ENCODE data around the gene FAM76B. TPM values are rescaled to one million over a fixed set of nuclear protein-coding genes. Genes with fewer than 3 reads are reported as not detected.

FAM76B gene
- total and polyA plus RNA-seq, 9 of the 15 experiments (the other 6 are each of a cell fraction or from before 2014, with no cell fraction given), result 22.5 to 60.0 (median 35.0) TPM

DNA sequence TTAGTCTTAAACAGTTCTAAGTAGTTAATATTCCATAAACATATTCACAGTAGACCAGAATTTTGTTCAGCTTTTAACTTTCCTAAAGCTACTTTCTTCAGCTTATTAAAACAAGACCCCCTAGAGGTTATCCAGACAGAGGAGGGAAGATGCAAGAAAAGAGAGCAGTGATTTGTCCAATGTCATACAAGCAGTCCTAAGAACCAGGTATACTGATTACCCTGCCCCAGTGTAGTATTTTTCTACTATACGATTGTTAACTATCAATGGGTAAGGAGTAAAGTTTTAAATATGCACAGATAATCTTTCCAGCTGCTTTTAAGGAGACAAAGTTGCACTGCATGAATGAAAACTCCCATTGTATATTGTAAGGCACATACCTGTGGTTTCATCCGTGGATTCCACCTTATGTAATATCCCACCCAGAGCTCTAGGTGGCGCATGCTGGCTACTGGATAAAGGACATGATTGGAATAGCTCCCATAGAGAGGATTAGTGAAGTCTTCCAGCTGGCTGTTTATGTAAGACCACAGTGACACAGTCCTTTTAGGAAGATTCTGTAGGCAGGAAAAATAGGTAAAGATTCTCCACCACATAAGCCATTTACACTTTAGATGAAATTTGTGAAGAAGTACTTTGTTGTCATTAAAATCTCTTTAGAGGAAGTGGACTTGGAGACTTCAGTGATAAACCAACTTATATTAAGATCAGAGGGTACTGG lies 46.3 kb upstream of the FAM76B start (continued):
- TF ChIP-seq TEAD1 (CRISPR knock-in tag; IDR thresholded peaks at IDR 0.05) (peak in 1 of 2 experiments; percentile 41; a peak in 1 of 4 replicates), RAD21 (CRISPR knock-in tag; conservative IDR thresholded peaks at IDR 0.05 in 1 of 2, IDR thresholded peaks at IDR 0.05 in 1 of 2) (peak; percentile 75 to 85), KLF16 (IDR thresholded peaks at IDR 0.05) (0 out of 2 replicates have a peak, but pooled peaks have one; percentile 32), ZBTB8A (IDR thresholded peaks at IDR 0.05; ENCODE audit: partially characterized antibody) (no peak), MYNN (IDR thresholded peaks at IDR 0.05) (no peak), MYNN (CRISPR knock-in tag; IDR thresholded peaks at IDR 0.05) (no peak), JUN (IDR thresholded peaks at IDR 0.05; ENCODE audit: borderline replicate concordance, low read depth, low read length) (0 out of 2 replicates have a peak, but pooled peaks have one; percentile 21), JUN (CRISPR knock-in tag; IDR thresholded peaks at IDR 0.05; ENCODE audit: borderline replicate concordance) (no peak), CC2D1A (IDR thresholded peaks at IDR 0.05) (0 out of 2 replicates have a peak, but pooled peaks have one; percentile 35), BRD4 (IDR thresholded peaks at IDR 0.05) (no peak), E2F8 (IDR thresholded peaks at IDR 0.05; ENCODE audit: low read depth, partially characterized antibody) (no peak), MAFK (IDR thresholded peaks at IDR 0.05; ENCODE audit: low read length) (0 out of 2 replicates have a peak, but pooled peaks have one; percentile 13), TEAD4 (IDR thresholded peaks at IDR 0.05; ENCODE audit: low read length) (peak; percentile 54; the same call in 1 of the 2 replicates), TEAD4 (CRISPR knock-in tag; IDR thresholded peaks at IDR 0.05; ENCODE audit: borderline replicate concordance) (no peak), NFIC (IDR thresholded peaks at IDR 0.05) (peak; percentile 27; the same call in 1 of the 2 replicates), TAF1 (IDR thresholded peaks at IDR 0.05; ENCODE audit: control insufficient read depth, extremely low read depth, insufficient read depth, low read length, severe bottlenecking) (no peak)
- TF ChIP-seq, protein P1, sequence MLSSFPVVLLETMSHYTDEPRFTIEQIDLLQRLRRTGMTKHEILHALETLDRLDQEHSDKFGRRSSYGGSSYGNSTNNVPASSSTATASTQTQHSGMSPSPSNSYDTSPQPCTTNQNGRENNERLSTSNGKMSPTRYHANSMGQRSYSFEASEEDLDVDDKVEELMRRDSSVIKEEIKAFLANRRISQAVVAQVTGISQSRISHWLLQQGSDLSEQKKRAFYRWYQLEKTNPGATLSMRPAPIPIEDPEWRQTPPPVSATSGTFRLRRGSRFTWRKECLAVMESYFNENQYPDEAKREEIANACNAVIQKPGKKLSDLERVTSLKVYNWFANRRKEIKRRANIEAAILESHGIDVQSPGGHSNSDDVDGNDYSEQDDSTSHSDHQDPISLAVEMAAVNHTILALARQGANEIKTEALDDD (IDR thresholded peaks at IDR 0.05), result 0 out of 2 replicates have a peak, but pooled peaks have one; percentile 72
- TF ChIP-seq, protein P2, sequence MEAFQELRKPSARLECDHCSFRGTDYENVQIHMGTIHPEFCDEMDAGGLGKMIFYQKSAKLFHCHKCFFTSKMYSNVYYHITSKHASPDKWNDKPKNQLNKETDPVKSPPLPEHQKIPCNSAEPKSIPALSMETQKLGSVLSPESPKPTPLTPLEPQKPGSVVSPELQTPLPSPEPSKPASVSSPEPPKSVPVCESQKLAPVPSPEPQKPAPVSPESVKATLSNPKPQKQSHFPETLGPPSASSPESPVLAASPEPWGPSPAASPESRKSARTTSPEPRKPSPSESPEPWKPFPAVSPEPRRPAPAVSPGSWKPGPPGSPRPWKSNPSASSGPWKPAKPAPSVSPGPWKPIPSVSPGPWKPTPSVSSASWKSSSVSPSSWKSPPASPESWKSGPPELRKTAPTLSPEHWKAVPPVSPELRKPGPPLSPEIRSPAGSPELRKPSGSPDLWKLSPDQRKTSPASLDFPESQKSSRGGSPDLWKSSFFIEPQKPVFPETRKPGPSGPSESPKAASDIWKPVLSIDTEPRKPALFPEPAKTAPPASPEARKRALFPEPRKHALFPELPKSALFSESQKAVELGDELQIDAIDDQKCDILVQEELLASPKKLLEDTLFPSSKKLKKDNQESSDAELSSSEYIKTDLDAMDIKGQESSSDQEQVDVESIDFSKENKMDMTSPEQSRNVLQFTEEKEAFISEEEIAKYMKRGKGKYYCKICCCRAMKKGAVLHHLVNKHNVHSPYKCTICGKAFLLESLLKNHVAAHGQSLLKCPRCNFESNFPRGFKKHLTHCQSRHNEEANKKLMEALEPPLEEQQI (IDR thresholded peaks at IDR 0.05), result 0 out of 2 replicates have a peak, but pooled peaks have one; percentile 37
- TF ChIP-seq, protein P3, sequence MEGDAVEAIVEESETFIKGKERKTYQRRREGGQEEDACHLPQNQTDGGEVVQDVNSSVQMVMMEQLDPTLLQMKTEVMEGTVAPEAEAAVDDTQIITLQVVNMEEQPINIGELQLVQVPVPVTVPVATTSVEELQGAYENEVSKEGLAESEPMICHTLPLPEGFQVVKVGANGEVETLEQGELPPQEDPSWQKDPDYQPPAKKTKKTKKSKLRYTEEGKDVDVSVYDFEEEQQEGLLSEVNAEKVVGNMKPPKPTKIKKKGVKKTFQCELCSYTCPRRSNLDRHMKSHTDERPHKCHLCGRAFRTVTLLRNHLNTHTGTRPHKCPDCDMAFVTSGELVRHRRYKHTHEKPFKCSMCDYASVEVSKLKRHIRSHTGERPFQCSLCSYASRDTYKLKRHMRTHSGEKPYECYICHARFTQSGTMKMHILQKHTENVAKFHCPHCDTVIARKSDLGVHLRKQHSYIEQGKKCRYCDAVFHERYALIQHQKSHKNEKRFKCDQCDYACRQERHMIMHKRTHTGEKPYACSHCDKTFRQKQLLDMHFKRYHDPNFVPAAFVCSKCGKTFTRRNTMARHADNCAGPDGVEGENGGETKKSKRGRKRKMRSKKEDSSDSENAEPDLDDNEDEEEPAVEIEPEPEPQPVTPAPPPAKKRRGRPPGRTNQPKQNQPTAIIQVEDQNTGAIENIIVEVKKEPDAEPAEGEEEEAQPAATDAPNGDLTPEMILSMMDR (IDR thresholded peaks at IDR 0.05 in 2 of 3, conservative IDR thresholded peaks at IDR 0.05 in 1 of 3; ENCODE audit: insufficient read depth in 2 of 3, low read depth in 1 of 3, low read length in 3 of 3), result peak; percentile 81 to 88 (median 88)

Measured in K562 (cell line).